HEK293 (cell line): ENCODE results near the gene GORAB.

Experiments used
- ZBTB48 ChIP-seq: fragments of 450-650 bp; formaldehyde crosslinking; IDR thresholded peaks from 2 replicates; pipeline ENCODE4 v1.5.1; 2016; ENCODE audit warnings: missing biosample characterization, missing genetic modification characterization
- ZNF133 ChIP-seq: fragments of 450-650 bp; formaldehyde crosslinking; IDR thresholded peaks from 2 replicates; pipeline ENCODE4 v1.5.1; 2016; ENCODE audit warnings: missing biosample characterization, missing genetic modification characterization
- ZNF274 ChIP-seq, 2 experiments: fragments of 200-500 bp in 1 of 2; fragments of 450-650 bp in 1 of 2; sonication (Bioruptor generic) in 1 of 2; formaldehyde crosslinking in 1 of 2; IDR thresholded peaks; 2 replicates each; pipeline versions ENCODE4 v1.5.1 to v1.6.1; 2014 to 2016; ENCODE audit warnings: borderline replicate concordance in 1 of 2, inconsistent platforms in 1 of 2, low read length in 1 of 2, missing biosample characterization in 1 of 2, missing genetic modification characterization in 1 of 2
- ZSCAN30 ChIP-seq: fragments of 450-650 bp; IDR thresholded peaks from 2 replicates; pipeline ENCODE4 v1.5.1; 2018; ENCODE audit warnings: missing biosample characterization, mild to moderate bottlenecking, missing genetic modification characterization, moderate library complexity
- TF ChIP-seq, protein P1 (sequence below): fragments of 450-650 bp; formaldehyde crosslinking; IDR thresholded peaks from 2 replicates; pipeline ENCODE4 v1.5.1; 2016; ENCODE audit warnings: missing biosample characterization, missing genetic modification characterization
- TF ChIP-seq, protein P2 (sequence below): fragments of 450-650 bp; formaldehyde crosslinking; IDR thresholded peaks from 2 replicates; pipeline ENCODE4 v1.5.1; 2016; ENCODE audit warnings: missing biosample characterization, missing genetic modification characterization

DNA sequence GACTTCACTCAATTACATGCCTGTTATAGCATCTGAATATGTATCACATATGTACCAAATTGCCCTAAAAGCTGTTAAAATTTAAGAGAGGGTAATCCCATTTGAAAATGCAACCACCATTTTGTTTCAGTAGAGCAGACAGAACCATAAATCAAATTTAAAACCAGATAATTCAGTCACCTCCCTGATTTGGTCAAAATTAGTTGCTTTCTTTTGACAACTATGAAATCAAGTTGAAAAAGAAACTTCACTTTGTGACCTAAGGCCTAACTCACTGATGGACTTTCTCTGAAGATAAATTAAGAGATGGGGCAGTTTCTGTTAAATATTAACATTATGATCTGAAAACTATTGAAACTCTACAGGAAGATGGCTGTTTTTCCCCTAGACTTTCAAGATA is 6.7 kb downstream of the GORAB start:
- TF ChIP-seq, protein P1, sequence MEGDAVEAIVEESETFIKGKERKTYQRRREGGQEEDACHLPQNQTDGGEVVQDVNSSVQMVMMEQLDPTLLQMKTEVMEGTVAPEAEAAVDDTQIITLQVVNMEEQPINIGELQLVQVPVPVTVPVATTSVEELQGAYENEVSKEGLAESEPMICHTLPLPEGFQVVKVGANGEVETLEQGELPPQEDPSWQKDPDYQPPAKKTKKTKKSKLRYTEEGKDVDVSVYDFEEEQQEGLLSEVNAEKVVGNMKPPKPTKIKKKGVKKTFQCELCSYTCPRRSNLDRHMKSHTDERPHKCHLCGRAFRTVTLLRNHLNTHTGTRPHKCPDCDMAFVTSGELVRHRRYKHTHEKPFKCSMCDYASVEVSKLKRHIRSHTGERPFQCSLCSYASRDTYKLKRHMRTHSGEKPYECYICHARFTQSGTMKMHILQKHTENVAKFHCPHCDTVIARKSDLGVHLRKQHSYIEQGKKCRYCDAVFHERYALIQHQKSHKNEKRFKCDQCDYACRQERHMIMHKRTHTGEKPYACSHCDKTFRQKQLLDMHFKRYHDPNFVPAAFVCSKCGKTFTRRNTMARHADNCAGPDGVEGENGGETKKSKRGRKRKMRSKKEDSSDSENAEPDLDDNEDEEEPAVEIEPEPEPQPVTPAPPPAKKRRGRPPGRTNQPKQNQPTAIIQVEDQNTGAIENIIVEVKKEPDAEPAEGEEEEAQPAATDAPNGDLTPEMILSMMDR (tag by site-specific recombination), result no peak
- TF ChIP-seq ZBTB48 (no peak), ZNF133 (tag by site-specific recombination) (no peak), ZNF274 (IDR thresholded peaks at IDR 0.05; ENCODE audit: low read length) (no peak), ZNF274 (tag by site-specific recombination; IDR thresholded peaks at IDR 0.05; ENCODE audit: borderline replicate concordance) (no peak), ZSCAN30 (tag by site-specific recombination) (no peak)
- TF ChIP-seq, protein P2, sequence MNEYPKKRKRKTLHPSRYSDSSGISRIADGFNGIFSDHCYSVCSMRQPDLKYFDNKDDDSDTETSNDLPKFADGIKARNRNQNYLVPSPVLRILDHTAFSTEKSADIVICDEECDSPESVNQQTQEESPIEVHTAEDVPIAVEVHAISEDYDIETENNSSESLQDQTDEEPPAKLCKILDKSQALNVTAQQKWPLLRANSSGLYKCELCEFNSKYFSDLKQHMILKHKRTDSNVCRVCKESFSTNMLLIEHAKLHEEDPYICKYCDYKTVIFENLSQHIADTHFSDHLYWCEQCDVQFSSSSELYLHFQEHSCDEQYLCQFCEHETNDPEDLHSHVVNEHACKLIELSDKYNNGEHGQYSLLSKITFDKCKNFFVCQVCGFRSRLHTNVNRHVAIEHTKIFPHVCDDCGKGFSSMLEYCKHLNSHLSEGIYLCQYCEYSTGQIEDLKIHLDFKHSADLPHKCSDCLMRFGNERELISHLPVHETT, result no peak
